Measurements from ENCODE around the gene DHRSX.
"Not testable (repeated sequence)": the region's sequence is repeated elsewhere in the genome, so short reads cannot be mapped to it uniquely, and the experiment has no call there.

DHRSX gene

GRCh38 chrX:2495595-2495994 is 5.2 kb downstream of the DHRSX start:
- DNase-seq: no peak

GRCh38 chrX:2492531-2493218 is 8.1 kb downstream of the DHRSX start:
- DNase-seq: no peak

- no peak for DNase-seq
These were observed 10.1 kb downstream of the DHRSX start for GRCh38 chrX:2490634-2491033.

GRCh38 chrX:2489446-2490445 is 11.0 kb downstream of the DHRSX start:
- DNase-seq: no peak

GRCh38 chrX:2488621-2489285 is 12.0 kb downstream of the DHRSX start:
- no peak for DNase-seq

GRCh38 chrX:2487366-2487765 is 13.4 kb downstream of the DHRSX start:
- no peak for DNase-seq

GRCh38 chrX:2486476-2487133 is 14.2 kb downstream of the DHRSX start:
- no peak for DNase-seq

GRCh38 chrX:2485789-2486345 is 14.9 kb downstream of the DHRSX start:
- no peak for DNase-seq

GRCh38 chrX:2484721-2485648 is 15.8 kb downstream of the DHRSX start:
- no peak for DNase-seq

- DNase-seq: no peak
These were observed 16.5 kb downstream of the DHRSX start for GRCh38 chrX:2484256-2484655.

GRCh38 chrX:2483398-2484060 is 17.2 kb downstream of the DHRSX start:
- no peak for DNase-seq

GRCh38 chrX:2481597-2481996 is 19.2 kb downstream of the DHRSX start:
- not testable (repeated sequence) for DNase-seq

GRCh38 chrX:2479982-2480381 is 20.8 kb downstream of the DHRSX start:
- not testable (repeated sequence) for DNase-seq

GRCh38 chrX:2479420-2479780 is 21.4 kb downstream of the DHRSX start:
- no peak for DNase-seq

- no peak for DNase-seq
These were observed 22.0 kb downstream of the DHRSX start for GRCh38 chrX:2478546-2479419.

GRCh38 chrX:2477313-2477712 is 23.5 kb downstream of the DHRSX start:
- DNase-seq: not testable (repeated sequence)

GRCh38 chrX:2474963-2475726 is 25.6 kb downstream of the DHRSX start:
- DNase-seq: no peak

GRCh38 chrX:2474280-2474962 is 26.4 kb downstream of the DHRSX start:
- DNase-seq: no peak
